SU-DHL-6 (cell line): Measurements from ENCODE around the gene NUTM1.

Source experiments
- H2AFZ ChIP-seq: fragments of 200-600 bp; sonication (generic); 2 replicates; pipeline ENCODE4 v1.6.1; 2014; ENCODE audit warnings: low read depth, mild to moderate bottlenecking, moderate library complexity, mixed read lengths, antibody characterized with exemption, low read length; ENCODE audit not compliant: severe bottlenecking
- H3F3A ChIP-seq: fragments of 200-600 bp; shearing (Covaris generic); 2 replicates; pipeline ENCODE4 v1.6.0; 2016; ENCODE audit warnings: antibody characterized with exemption, mild to moderate bottlenecking; ENCODE audit not compliant: insufficient read depth
- H3K27ac ChIP-seq: fragments of 200-600 bp; sonication (generic); 2 replicates; pipeline ENCODE4 v1.5.1; 2016; ENCODE audit warnings: low read depth, mild to moderate bottlenecking, low read length, moderate library complexity, mixed read lengths
- H3K27me3 ChIP-seq: fragments of 200-600 bp; sonication (generic), shearing (Covaris generic); 2 replicates; pipeline ENCODE4 v1.6.0; 2014; ENCODE audit warnings: mild to moderate bottlenecking, low read length
- H3K36me3 ChIP-seq: fragments of 200-600 bp; sonication (generic); 2 replicates; pipeline ENCODE4 v1.6.1; 2014; ENCODE audit warnings: mild to moderate bottlenecking, low read length, mixed read lengths
- H3K4me2 ChIP-seq: fragments of 300-600, 200-600 bp; shearing (Covaris generic), sonication (generic); 2 replicates; pipeline ENCODE4 v1.6.0; 2014; ENCODE audit warnings: low read length, low read depth, mild to moderate bottlenecking; ENCODE audit not compliant: poor library complexity, severe bottlenecking
- H3K4me3 ChIP-seq: fragments of 200-600 bp; sonication (generic); 2 replicates; pipeline ENCODE4 v1.5.1; 2014; ENCODE audit warnings: antibody characterized with exemption, low read length, mild to moderate bottlenecking, mixed read lengths; ENCODE audit not compliant: insufficient read depth, poor library complexity, severe bottlenecking
- H3K79me2 ChIP-seq: fragments of 200-600 bp; sonication (generic); 2 replicates; pipeline ENCODE4 v1.6.1; 2014; ENCODE audit warnings: mild to moderate bottlenecking, low read length, moderate library complexity; ENCODE audit not compliant: insufficient read depth
- H3K9ac ChIP-seq: fragments of 200-600 bp; sonication (generic); 2 replicates; pipeline ENCODE4 v1.7.0; 2014; ENCODE audit warnings: mild to moderate bottlenecking, low read length
- H3K9me2 ChIP-seq: fragments of 200-600 bp; sonication (generic); replicated peaks from 2 replicates; pipeline ENCODE4 v1.6.1; 2014; ENCODE audit warnings: low read length; ENCODE audit not compliant: insufficient read depth
- H3K9me3 ChIP-seq: fragments of 200-600 bp; sonication (generic); 2 replicates; pipeline ENCODE4 v1.6.1; 2014; ENCODE audit warnings: low read length, mixed read lengths; ENCODE audit not compliant: insufficient read depth
- H4K20me1 ChIP-seq: fragments of 200-600 bp; sonication (generic); 2 replicates; pipeline ENCODE4 v1.6.1; 2014; ENCODE audit warnings: low read depth, mild to moderate bottlenecking, antibody characterized with exemption, low read length, moderate library complexity, mixed read lengths
- CTCF ChIP-seq: fragments of 200-600 bp; sonication (generic); IDR thresholded peaks from one replicate; pipeline ENCODE4 v1.5.1; 2017; ENCODE audit warnings: antibody characterized with exemption, mild to moderate bottlenecking, low read length, moderate library complexity; ENCODE audit not compliant: insufficient read depth, poor library complexity, severe bottlenecking
- EZH2phosphoT487 ChIP-seq: fragments of 200-600 bp; sonication (generic), shearing (Covaris generic); conservative IDR thresholded peaks from 2 replicates; pipeline ENCODE4 v1.6.1; 2018; ENCODE audit warnings: mild to moderate bottlenecking, antibody characterized with exemption, low read length, moderate library complexity, mixed read lengths

NUTM1 gene

GRCh38 chr15:34335176-34336032 is 7.7 kb upstream of the NUTM1 start:
- no peaks in the 10 kb centered on the region for H4K20me1 ChIP-seq
- no peaks in the 10 kb centered on the region for H3K36me3 ChIP-seq
- H3F3A ChIP-seq = peaks cover 17% of the 10 kb centered on the region; the same call in 1 of the 2 replicates
- no peak overlapping the region for H3K4me2 ChIP-seq
- no peak overlapping the region for H3K4me3 ChIP-seq
- no peaks in the 10 kb centered on the region for H3K79me2 ChIP-seq
- no peaks in the 10 kb centered on the region for H3K27me3 ChIP-seq
- no peak overlapping the region for H2AFZ ChIP-seq
- H3K9me3 ChIP-seq = no peaks in the 10 kb centered on the region
- TF ChIP-seq EZH2phosphoT487 (no peak), CTCF (no peak)
- no peak overlapping the region for H3K9ac ChIP-seq
- no peaks in the 10 kb centered on the region for H3K9me2 ChIP-seq
- no peak overlapping the region for H3K27ac ChIP-seq

- Histone ChIP-seq H3K36me3 (no peaks in the 10 kb centered on the region), H3K4me2 (peak overlapping the region; percentile 64), H4K20me1 (no peaks in the 10 kb centered on the region), H3K9ac (peak overlapping the region; percentile 64; the same call in 1 of the 2 replicates), H3F3A (peaks cover 19% of the 10 kb centered on the region; the same call in 1 of the 2 replicates), H3K9me2 (no peaks in the 10 kb centered on the region), H3K27me3 (no peaks in the 10 kb centered on the region), H3K9me3 (no peaks in the 10 kb centered on the region), H3K79me2 (peaks cover 3% of the 10 kb centered on the region; the same call in 1 of the 2 replicates), H3K27ac (no peak overlapping the region), H3K4me3 (no peak overlapping the region), H2AFZ (peak overlapping the region; percentile 89)
- no peak for TF ChIP-seq CTCF
- no peak for TF ChIP-seq EZH2phosphoT487
These were observed 6.7 kb upstream of the NUTM1 start for GRCh38 chr15:34336231-34336990.

- H3K9me3 ChIP-seq = no peaks in the 10 kb centered on the region
- H3K27ac ChIP-seq = no peak overlapping the region
- H3K4me2 ChIP-seq = peak overlapping the region; percentile 64
- TF ChIP-seq CTCF = no peak
- TF ChIP-seq EZH2phosphoT487 = no peak
- peaks cover 9% of the 10 kb centered on the region for H3K79me2 ChIP-seq
- H3K36me3 ChIP-seq = no peaks in the 10 kb centered on the region
- H3K4me3 ChIP-seq = peak overlapping the region; percentile 70
- H2AFZ ChIP-seq = peak overlapping the region; percentile 89
- H3K9me2 ChIP-seq = no peaks in the 10 kb centered on the region
- peaks cover 23% of the 10 kb centered on the region; the same call in 1 of the 2 replicates for H3F3A ChIP-seq
- no peaks in the 10 kb centered on the region for H3K27me3 ChIP-seq
- no peaks in the 10 kb centered on the region for H4K20me1 ChIP-seq
- H3K9ac ChIP-seq = peak overlapping the region; percentile 64
These were observed 6.0 kb upstream of the NUTM1 start for GRCh38 chr15:34336991-34337556.
